HG03097 (cell line): Measurements from ENCODE around the gene CHRNA4.

Experiments
- ATAC-seq: cut with Tn5 transposase; IDR thresholded peaks from one replicate; pipeline ENCODE4 v1.9.1; 2021; ENCODE audit not compliant: unreplicated experiment, low FRiP score

The CHRNA4 gene

GRCh38 chr20:63379296-63379695 lies 18.1 kb upstream of the CHRNA4 start:
- no peak for ATAC-seq

GRCh38 chr20:63378626-63379025 lies 17.5 kb upstream of the CHRNA4 start:
- ATAC-seq, result no peak

DNA sequence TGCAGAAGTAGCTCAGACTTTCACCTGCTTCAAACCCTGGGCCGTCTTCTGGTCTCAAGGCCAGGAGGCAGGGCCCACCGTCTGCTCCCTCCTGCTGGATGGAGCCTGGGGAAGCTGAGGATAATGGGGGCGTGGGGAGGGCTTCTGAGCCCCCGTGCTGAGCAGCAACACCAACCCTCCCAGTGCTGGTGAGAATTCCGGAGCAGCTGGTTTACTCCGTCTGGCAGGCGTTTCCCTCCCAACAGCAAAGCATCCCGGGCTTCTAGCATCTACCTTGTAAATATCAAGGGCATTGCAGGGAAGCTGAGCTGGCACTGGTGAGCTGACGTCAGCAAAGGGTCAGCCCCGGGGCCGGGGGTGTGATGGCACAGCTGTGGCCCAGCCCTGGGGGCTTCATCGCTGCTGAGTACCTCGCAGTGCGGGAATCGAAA lies 16.8 kb upstream of the CHRNA4 start:
- no peak for ATAC-seq

DNA sequence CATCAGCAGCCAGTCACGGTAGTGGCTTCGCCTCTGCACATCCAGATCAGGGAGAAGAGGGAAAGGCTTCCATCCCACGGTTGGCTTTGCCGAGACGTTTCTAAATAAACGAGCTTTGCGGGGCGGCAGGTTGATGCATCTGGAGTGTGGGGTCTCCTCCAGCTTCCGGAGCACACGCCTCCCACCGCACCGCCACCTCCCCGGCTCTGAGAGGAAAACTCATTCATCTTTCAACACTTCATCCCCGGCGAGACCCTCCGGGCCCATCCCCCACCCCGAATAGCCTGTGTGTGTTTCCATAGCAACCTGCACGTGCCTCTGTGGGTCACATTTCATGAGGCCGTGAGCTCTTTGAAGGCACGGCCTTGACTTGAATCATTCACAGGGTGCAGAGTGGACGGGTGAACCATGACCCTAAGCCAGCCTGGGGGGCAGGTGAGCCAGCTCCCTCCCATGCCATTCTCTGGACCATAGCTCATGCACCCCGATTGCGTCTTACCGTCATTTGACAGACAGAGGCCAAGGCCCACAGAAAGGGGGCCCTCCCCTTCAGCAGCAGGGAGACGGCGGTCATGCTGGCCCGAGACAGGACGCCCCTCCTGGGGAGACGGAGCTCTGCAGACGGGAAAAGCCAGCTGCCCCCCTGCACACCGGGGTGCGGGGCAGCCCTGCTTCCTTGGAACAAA lies 16.2 kb upstream of the CHRNA4 start:
- ATAC-seq, result no peak

- no peak for ATAC-seq
These were observed 15.4 kb upstream of the CHRNA4 start for GRCh38 chr20:63376283-63377250.

GRCh38 chr20:63375438-63375837 lies 14.3 kb upstream of the CHRNA4 start:
- ATAC-seq, result no peak

DNA sequence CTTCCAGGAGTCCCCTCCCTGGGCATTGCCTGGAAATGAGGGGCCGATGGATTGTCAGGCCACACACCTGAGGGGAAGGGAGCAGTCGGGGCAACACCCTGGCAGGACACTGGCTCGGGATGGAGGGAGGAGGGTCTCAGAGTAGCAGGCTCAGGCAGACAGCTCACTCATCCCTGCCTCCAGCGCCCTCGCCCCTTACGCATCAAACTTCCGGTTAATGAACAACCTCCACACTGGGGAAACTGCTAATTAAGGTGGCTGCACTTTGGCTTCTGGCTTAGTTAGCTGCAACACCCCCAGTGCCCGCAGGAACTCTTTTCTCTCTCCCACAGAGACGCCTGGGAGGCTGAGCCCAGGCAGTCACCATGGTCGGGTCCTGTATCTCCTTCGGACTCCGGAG lies 13.4 kb upstream of the CHRNA4 start:
- no peak for ATAC-seq

DNA sequence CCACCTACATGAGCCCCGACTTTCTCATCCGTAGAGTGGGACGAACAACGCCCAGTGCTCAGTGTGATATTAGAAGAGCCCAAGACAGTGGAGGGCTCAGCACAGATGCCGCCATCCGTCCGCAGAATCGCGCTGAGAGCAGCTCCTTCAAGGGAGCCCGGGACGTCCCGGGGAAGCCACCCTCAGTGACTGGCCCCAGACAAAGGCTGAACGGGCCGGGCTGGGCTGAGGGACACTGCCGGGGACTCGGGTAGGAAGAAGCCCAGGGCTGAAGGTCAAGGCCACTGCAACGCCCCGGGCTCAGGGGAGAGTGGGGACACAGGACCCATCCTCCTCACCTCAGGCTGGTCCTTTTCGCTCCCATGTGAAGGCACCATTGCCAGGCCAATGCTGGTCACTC lies 12.8 kb upstream of the CHRNA4 start:
- no peak for ATAC-seq

DNA sequence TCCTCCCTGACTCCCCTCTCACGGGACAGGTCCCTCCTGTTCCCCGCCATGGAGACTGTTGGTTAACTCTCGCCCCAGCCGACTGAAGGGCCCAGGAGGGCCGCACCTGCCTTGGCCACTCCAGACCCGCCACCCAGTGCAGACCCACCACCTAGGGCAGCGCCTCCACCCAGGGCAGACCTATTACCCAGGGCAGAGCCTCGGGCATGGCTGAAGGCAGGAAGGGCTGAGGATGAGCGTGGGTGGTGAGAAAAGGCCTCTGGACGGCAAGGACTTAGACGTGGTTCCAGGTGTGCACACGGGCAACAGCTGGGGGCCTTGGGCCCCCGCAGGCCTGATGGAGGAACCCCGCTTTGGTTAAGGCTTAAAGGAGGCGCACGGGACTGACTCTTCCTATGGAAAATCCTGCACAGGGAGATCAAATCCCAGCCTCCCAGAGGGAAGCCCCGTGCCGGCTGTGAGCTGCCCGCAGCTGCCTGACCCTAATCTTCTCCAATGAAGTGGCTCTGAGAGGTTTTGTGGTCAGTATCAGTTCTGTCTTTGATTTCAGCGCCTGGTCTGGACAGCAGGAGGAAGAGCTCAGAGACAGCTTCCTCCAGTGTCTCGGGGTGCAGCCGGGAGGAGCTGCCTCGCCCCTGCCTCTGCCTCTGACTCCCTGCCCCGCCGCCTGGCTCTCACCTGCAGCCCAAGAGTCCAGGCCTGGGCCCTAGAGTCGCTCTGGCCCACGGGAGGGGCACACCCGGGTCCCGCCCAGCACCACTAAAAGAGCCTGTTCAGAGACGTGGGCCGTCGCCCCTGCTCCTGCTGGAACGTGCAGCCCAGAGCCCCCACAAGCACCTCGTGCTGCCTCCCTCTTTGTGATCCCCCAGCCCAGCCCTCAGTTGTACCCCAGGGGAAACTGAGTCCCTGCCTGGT lies 12.1 kb upstream of the CHRNA4 start:
- no peak for ATAC-seq

DNA sequence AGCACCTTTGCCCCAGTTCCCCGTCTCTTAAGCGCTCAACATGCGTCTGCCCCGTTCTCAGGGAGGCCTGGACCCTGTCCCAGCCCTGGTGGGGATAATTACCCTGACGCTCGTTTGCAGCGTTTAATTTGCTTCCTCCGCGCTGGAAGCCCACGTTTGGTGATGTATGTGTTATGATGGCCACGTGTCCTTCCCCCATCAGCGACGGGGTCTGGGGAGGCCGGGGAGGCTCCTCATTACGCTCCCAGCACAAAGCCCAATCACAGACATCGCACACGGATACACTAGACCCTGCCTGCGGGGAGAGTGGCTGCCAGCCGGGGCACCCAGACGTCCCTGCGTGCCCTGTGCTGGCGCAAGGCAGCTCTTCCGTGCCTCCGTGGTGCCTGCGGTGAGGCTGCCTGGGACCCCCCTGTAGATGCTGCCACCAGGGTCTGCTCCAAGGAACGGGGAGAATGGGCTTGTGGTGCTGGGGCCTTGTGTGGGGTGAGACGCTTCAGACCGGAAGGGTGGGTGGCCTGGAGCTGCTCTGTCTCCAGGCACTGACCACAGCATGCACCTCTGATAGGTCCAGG lies 10.2 kb upstream of the CHRNA4 start:
- no peak for ATAC-seq

DNA sequence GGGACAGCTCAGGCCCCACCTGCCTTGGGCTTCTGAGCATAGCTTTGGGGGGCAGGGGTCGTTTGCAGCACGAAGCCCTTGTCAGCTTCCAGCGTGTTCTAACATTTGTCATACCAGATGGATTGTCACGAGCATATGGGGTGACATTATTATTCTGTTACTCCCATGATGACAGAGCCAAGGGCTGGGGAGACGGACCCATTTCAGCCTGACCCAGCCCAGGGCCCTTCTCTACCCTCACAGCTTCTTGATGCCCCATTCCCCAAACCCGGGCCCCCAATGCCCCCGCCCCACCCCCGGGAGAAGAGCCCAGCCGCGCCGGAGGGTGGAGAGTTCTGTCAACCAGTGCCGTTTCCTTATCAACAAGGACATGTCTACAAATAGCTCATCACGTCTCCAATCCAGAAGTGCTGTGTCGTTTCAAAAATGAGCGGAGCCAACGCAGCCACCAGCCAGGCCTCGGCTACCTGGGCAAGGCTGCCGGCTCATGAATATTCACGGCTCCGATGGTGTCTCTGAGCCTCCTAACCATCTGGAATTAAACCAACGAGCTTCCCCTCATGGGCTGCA lies 9.6 kb upstream of the CHRNA4 start:
- ATAC-seq, result no peak

GRCh38 chr20:63369724-63370617 lies 8.8 kb upstream of the CHRNA4 start:
- ATAC-seq, result no peak

- ATAC-seq, result no peak
These were observed 7.9 kb upstream of the CHRNA4 start for GRCh38 chr20:63369024-63369530.

GRCh38 chr20:63368151-63368550 lies 7.0 kb upstream of the CHRNA4 start:
- no peak for ATAC-seq

GRCh38 chr20:63367446-63368055 lies 6.4 kb upstream of the CHRNA4 start:
- no peak for ATAC-seq

DNA sequence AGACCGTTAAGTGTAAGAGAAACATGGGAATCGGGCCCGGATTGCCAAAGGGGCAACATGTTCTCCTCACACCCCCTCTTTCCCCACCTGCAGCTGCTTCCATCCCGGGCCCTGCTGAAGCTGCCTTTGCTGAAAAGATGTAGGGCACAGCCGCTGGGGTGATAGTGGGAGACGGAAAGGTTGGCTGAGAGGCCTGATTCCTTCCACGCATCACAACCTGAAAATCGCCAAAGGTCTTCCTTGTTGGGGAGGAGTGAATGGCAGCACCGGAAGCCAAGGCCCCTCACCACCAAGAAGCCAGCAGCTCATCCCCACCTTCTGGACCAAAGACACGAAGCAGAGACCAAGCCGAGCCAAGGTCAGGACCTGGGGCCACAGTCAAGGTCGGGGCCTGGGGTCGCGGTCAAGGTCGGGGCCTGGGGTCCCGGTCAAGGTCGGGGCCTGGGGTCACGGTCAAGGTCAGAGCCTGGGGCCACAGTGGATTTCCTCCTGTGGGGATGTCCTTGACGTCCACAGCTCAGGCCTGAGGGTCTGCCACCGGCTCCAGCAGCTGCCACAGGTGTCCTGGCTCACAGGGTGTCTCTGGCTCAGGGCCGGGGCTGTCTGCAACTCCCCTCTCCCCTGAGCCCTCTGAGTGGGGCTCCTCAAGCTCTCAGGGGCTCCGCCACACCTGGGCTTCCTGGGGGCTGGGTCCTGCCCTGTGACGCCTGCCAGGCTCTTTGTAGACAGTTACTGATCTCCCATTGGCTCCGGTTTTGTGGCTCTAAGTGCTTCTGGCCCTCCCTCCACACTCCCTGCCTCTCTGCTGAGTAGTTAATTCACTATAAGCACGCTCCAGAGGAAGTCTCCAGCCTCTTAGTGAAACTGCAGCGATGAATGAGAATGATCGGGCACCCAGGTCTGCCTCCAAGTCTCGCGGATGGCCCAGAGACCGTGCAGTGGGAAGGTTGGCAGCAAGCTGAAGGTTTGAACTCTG lies 5.5 kb upstream of the CHRNA4 start:
- ATAC-seq, result no peak
